Posterior vena cava (tissue), 2 donors: ENCODE measurements around the gene KRT222. TPM values are rescaled to one million over a fixed set of nuclear protein-coding genes. Genes with fewer than 3 reads are reported as not detected.

Experiments
- DNase-seq: peaks from one replicate; pipeline ENCODE4 v3.0.0-alpha.2; 2020; ENCODE audit warnings: low spot score
- intact Hi-C, 2 donors: fragments of 100-400 bp; cut with DNase I; formaldehyde crosslinking; loops; one replicate each; pipeline versions ENCODE4 v1.14.1 to v1.14.2; 2022 to 2023
- total RNA-seq, 2 donors: library from RNA; stranded (reverse); fragmentation: NEBNext Ultra II Directional; extraction: Animal tissue kit (Norgen Biotek cat#: 25700); gene quantifications; one replicate each; pipeline ENCODE4 v1.2.1, GENCODE V29; 2021
- donor health status: DM: yes; HTN: yes; CAD: no.
- donor health status: DM: yes; HTN: yes; CAD: no.

Gene KRT222
- total RNA-seq, 2 donors from 2014 or later, result 1.1 to 7.7 TPM

GRCh38 chr17:40618754-40619625 lies 46.0 kb downstream of the KRT222 start:
- intact Hi-C loops, result loop anchor here in 1 of 2 donors (10.0 kb wide), 1 partner anchor 176 kb away; the partner anchor contains the start of gene KRT28
- DNase-seq, result no peak

DNA sequence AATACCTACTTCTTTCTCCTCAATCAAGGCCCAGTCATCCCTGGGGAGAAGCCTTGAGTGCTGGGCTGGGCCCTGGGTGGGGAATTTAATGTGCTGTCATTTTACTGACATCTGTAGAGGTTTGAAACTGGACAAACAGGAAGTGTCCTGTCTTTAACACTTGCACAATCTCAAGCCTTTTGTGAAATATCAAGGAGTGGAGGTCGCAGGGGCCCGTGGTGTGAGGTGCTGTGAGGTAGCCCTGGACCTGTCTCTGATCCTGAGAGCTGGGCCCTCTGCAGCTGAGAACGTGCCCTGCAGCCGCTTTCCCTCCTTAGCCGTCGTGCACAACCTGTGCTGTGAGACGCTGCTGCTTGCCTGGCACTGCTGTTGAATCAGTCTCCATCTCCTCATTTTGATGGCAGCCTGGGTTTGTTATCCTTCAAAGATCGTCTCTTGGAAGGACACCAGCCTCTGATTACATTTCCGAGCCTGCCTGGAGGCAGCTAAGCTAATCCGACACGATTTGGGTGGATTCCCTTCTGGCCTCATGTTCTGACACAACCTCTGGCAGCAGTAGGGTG lies 47.2 kb downstream of the KRT222 start:
- DNase-seq, result no peak
- intact Hi-C loops, result loop anchor here in 1 of 2 donors (10.0 kb wide), 1 partner anchor 177 kb away; the partner anchor contains the start of gene KRT28

GRCh38 chr17:40616592-40616991 lies 48.4 kb downstream of the KRT222 start:
- DNase-seq, result no peak
- intact Hi-C loops, result loop anchor here in 1 of 2 donors (10.0 kb wide), 1 partner anchor 178 kb away; the partner anchor contains the start of gene KRT28

DNA sequence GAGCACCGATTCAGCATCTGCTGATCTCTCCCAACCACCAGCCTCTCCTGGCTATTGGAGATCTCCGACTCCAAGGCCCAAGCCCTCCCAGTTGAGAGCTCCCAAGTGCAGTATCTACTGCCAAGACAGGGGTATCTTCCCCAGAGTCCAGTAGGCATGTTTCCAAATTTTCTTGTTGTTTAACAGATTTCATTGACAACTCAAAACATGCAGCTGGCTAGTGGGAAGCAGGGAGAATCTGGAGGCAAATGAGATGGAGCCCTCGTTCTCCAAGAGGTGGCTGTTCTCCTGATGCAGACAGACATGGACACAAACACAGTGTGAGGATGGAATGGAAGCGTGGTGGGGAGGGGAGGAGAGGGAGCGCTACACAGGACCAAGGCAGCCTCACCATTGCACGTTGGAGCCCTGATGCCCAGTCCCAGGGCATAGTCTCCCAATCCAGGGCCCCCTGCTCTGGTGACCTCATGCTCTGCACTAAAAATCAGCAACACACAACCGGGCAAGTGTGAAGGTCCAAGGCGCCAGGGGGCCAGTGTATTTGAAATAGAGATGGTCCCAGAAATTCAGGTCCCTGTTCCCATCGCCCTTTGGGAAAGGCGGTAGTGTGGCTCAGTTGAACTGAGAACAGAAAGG lies 49.0 kb downstream of the KRT222 start:
- intact Hi-C loops, result loop anchor here in 1 of 2 donors (10.0 kb wide), 1 partner anchor 179 kb away; the partner anchor contains the start of gene KRT28
- no peak for DNase-seq

DNA sequence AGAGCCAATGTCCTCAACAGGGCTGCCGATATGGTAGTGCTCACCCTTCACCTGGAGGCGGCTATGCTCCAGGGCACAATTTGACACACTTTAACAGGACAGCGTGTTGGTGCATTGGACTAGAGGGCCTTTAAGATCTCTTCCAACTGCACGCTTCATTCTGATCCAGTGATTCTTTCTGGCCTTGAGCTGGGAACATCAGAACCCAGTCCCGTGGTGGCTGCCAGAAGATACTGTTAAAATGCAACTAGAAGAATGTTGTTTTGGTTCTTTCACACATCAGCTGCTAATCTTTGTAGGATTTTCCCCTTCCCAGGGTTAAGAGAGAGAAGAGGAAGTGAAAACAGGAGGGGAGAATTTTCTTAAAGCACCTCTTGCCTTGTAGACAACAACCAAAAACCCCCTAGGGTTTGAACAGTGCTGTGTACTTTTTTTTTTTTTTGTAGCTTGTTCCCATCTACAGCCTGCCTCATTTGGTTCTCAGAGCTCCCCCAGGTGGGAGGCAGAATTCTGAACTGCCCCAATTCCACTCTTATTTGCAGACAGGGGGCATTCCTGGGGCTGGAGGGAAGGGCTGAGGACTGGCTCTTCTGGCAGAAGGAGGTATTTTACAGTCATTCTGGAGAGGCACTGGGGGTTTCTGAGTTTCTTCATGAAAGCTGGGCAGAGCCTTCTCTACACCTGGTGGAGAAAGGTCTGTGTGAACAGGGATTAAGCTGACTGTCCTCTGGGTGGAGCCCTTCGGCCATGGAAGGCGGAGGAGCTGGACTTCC lies 49.7 kb downstream of the KRT222 start:
- intact Hi-C loops, result loop anchor here in 1 of 2 donors (10.0 kb wide), 1 partner anchor 180 kb away; the partner anchor contains the start of gene KRT28

GRCh38 chr17:40614431-40615067 lies 50.4 kb downstream of the KRT222 start:
- intact Hi-C loops, result loop anchor here in 1 of 2 donors (10.0 kb wide), 1 partner anchor 180 kb away; the partner anchor contains the start of gene KRT28

More for the DNA sequence above, 49.7 kb downstream of the KRT222 start:
- no peak for DNase-seq

DNA sequence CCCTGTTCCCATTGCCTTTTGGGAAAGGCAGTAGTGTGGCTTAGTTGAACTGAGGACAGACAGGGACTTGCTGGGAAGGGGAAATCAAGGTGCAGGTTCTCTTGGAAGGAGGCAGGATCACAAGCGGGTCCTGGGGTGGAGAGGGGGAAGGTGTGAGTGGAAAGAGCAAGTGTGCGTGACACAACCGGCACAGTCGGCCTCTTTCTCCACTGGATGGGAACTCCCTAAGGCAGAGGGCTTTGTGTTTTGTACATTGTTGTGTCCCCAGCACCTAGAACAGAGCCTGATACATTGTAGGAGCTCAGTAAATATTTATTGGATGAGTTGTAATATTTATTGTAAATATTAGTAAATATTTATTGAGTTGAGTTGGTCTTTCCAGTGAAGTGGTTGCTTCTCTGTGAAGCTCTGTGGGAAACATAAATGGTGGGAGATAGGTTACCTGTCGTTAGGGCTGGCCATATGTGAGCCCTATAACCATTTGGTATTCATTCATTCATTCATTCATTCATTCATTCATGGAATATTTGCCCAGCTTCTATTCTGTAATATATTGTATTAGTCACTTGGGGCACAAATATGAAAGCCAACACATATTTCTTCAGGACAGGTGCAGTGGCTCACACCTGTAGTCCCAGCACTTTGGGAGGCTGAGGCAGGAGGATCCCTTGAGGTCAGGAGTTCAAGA lies 51.4 kb downstream of the KRT222 start:
- intact Hi-C loops, result loop anchor here in 1 of 2 donors (10.0 kb wide), 1 partner anchor 181 kb away; the partner anchor contains the start of gene KRT28

More at GRCh38 chr17:40614431-40615067, 50.4 kb downstream of the KRT222 start:
- no peak for DNase-seq

DNA sequence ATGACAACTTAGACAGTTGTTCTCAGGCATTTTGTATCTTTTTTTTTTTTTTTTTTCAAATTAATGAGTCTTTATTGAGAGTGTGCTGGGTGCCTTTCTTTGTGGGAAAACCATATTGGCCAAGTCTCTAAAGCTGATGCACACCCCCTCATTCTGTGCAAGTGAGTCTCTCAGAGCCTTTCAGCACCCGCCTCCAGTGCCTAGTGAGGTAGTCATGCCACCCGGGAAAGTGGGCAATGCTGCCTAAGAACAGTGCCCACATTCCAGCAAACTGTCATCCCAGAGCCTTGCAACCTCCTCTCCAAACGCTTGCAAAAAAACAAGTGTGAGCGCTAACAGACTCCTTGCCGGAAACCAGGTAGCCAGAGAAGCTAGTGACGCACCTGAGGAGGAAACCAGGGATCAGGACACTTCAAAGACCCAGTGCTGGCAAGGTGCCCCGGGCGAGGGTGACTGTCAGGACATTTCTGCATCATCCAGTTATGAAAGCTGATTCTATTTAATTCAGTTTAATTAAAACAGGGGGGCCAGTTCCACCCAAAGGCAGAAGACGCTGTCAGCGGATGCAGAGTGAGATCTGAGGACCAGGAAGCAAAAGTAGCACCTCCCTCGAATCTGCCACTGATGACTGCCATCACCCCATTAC lies 52.3 kb downstream of the KRT222 start:
- intact Hi-C loops, result loop anchor here in 1 of 2 donors (10.0 kb wide), 1 partner anchor 182 kb away; the partner anchor contains the start of gene KRT28
- DNase-seq, result no peak

More for the DNA sequence above, 51.4 kb downstream of the KRT222 start:
- DNase-seq, result no peak

DNA sequence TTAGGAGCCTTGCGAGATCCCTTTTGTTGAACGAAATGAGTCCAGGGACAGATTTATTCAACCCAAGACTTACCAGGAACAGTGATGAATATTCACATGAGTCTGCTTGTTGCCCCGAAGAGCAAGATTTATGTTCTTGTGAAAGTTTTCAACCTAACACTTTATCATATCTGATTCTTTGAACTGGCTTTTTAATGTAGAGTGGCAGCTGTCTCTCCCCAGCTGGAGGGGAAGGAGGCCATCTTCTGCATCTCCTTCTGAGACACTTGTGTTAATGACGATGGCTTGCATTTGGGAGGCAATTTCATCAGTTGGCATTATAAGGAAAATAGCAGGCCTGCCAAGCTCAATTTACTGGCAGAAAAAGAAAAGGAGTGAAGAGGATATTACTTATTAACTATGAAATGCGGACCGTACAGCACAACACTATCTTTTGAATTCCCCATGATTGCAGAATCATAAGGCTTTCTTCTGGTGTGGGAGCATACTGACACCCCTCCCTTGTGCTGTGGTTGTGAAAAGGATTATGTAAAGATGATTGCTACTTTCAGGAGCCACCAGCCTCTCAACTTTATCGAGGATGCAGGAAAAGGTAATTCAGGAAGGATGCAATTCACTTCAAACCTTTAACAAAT lies 53.0 kb downstream of the KRT222 start:
- DNase-seq, result no peak

GRCh38 chr17:40610359-40610758 lies 54.6 kb downstream of the KRT222 start:
- DNase-seq, result no peak
- intact Hi-C loops, result loop anchor here in 1 of 2 donors (10.0 kb wide), 1 partner anchor 184 kb away; the partner anchor contains the start of gene KRT28

More for the DNA sequence above, 53.0 kb downstream of the KRT222 start:
- intact Hi-C loops, result loop anchor here in 1 of 2 donors (10.0 kb wide), 1 partner anchor 183 kb away; the partner anchor contains the start of gene KRT28

DNA sequence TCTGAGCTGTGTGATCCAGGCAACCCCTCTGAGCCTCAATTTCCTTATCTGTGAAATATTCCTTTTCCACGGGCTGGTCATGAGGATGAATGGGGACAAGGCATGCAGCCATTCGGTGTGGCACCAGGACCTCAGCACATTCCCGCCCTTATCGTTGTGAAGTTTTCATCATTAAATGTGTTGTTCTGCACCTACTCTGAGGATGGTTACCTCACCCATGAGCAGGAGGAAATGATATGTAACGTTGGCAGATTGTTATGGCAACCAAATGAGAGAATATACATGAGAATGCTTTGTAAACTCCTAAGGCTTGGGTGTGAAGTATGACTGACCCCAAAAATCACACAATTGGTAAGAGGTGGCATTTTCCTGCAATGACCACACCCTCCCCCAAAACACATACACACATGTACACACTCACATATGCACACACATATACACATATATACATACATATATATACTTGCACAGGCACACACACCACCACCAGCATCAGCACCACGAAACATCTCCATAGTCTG lies 56.9 kb downstream of the KRT222 start:
- DNase-seq, result no peak
- intact Hi-C loops, result no loop called here

- DNase-seq, result no peak
- intact Hi-C loops, result no loop called here
Observed at GRCh38 chr17:40607641-40608040, 57.3 kb downstream of the KRT222 start.

- no peak for DNase-seq
- intact Hi-C loops, result no loop called here
Observed at GRCh38 chr17:40606548-40607353, 58.2 kb downstream of the KRT222 start.

DNA sequence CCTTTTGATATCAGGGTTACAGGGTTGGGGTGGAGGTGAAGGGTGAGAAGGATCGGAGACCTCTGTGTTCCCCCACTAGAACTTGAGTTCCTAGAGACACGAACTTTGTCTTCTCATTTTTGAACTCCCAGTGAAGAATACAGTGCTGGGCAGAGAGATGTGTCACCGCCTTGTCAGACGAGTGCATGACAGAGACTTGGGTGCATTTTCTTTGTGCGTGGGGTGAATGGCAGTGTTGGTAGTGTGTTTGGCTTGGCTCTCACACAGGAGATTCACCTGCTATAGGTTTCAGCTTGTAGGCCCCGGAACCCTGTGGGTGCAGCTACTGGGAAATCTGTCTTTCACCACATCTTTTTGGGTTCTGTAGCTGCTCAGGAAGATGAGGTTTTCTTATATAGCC lies 59.7 kb downstream of the KRT222 start:
- no peak for DNase-seq
- intact Hi-C loops, result no loop called here
